Kidney epithelial cell (primary cell): Measurements from ENCODE around the gene DHH. TPM values are rescaled to one million over a fixed set of nuclear protein-coding genes. Genes with fewer than 3 reads are reported as not detected.

ENCODE experiments used
- DNase-seq: peaks from one replicate; pipeline ENCODE4 v3.0.0-alpha.2; 2010; ENCODE audit warnings: low read depth
- H3K27me3 ChIP-seq: 2 replicates; pipeline ENCODE4 v1.6.0; 2011; ENCODE audit warnings: low read length; ENCODE audit not compliant: control insufficient read depth, insufficient read depth
- H3K36me3 ChIP-seq: 2 replicates; pipeline ENCODE4 v1.5.1; 2011; ENCODE audit warnings: low read length; ENCODE audit not compliant: control insufficient read depth, insufficient read depth
- H3K4me3 ChIP-seq: 2 replicates; pipeline ENCODE4 v1.5.1; 2011; ENCODE audit warnings: low read depth, mild to moderate bottlenecking, control low read depth, low read length
- total RNA-seq: library from RNA; depleted of rRNA; stranded (reverse); fragments of >200 nt; gene quantifications from 2 replicates; pipeline ENCODE4 v1.2.3, GENCODE V29; 2015
- TF ChIP-seq, protein P1 (sequence below): IDR thresholded peaks from 2 replicates; pipeline ENCODE4 v1.5.1; 2011; ENCODE audit warnings: mild to moderate bottlenecking, moderate library complexity, low read length, control low read depth, inconsistent platforms; ENCODE audit not compliant: insufficient read depth, poor library complexity, severe bottlenecking

The DHH gene
- total RNA-seq, 1 donor from 2014 or later = 0.04 TPM

- Histone ChIP-seq H3K4me3 (no peak overlapping the region), H3K27me3 (no peaks in the 10 kb centered on the region), H3K36me3 (peaks cover 6% of the 10 kb centered on the region)
- no peak for DNase-seq
- TF ChIP-seq, protein P1, sequence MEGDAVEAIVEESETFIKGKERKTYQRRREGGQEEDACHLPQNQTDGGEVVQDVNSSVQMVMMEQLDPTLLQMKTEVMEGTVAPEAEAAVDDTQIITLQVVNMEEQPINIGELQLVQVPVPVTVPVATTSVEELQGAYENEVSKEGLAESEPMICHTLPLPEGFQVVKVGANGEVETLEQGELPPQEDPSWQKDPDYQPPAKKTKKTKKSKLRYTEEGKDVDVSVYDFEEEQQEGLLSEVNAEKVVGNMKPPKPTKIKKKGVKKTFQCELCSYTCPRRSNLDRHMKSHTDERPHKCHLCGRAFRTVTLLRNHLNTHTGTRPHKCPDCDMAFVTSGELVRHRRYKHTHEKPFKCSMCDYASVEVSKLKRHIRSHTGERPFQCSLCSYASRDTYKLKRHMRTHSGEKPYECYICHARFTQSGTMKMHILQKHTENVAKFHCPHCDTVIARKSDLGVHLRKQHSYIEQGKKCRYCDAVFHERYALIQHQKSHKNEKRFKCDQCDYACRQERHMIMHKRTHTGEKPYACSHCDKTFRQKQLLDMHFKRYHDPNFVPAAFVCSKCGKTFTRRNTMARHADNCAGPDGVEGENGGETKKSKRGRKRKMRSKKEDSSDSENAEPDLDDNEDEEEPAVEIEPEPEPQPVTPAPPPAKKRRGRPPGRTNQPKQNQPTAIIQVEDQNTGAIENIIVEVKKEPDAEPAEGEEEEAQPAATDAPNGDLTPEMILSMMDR = no peak
Measured at GRCh38 chr12:49037111-49037946, 57.3 kb downstream of the DHH start.

Other genes with a start within 250 kb of the DHH start
- gene DDX23, start 242.6 kb downstream of the DHH start, total RNA-seq = 64.1 and 65.1 TPM in 2 replicates
- 9.9 and 10.7 TPM in 2 replicates for gene RND1, start 228.9 kb downstream of the DHH start, total RNA-seq
- 12.4 and 14.8 TPM in 2 replicates for gene FKBP11, start 169.3 kb downstream of the DHH start, total RNA-seq
- 77.9 and 101 TPM in 2 replicates for gene ARF3, start 137.3 kb downstream of the DHH start, total RNA-seq
- gene WNT10B, start 123.1 kb downstream of the DHH start, total RNA-seq = not detected in 2 replicates
- not detected in 2 replicates for gene WNT1, start 116.5 kb downstream of the DHH start, total RNA-seq
- gene DDN, start 95.4 kb downstream of the DHH start, total RNA-seq = 0.13 and 0.34 TPM in 2 replicates
- gene PRKAG1, start 76.0 kb downstream of the DHH start, total RNA-seq = 57.0 and 68.5 TPM in 2 replicates
- 68.9 and 71.8 TPM in 2 replicates for gene KMT2D, start 34.0 kb downstream of the DHH start, total RNA-seq
- gene RHEBL1, start 24.8 kb downstream of the DHH start, total RNA-seq = 3.8 and 5.1 TPM in 2 replicates
- gene LMBR1L, start 16.0 kb upstream of the DHH start, total RNA-seq = 67.9 and 74.3 TPM in 2 replicates
- 739 and 794 TPM in 2 replicates for gene TUBA1B, start 36.6 kb upstream of the DHH start, total RNA-seq
- 883 and 997 TPM in 2 replicates for gene TUBA1A, start 94.3 kb upstream of the DHH start, total RNA-seq
- 544 and 682 TPM in 2 replicates for gene TUBA1C, start 170.3 kb upstream of the DHH start, total RNA-seq
- gene PRPH, start 200.3 kb upstream of the DHH start, total RNA-seq = 0.21 and 0.41 TPM in 2 replicates
- 4.8 and 10.3 TPM in 2 replicates for gene TROAP, start 228.5 kb upstream of the DHH start, total RNA-seq
- gene C1QL4, start 242.4 kb upstream of the DHH start, total RNA-seq = not detected in 2 replicates